Transverse colon (tissue), 4 donors: ENCODE results near the gene PKD2L2. TPM values are rescaled to one million over a fixed set of nuclear protein-coding genes. Genes with fewer than 3 reads are reported as not detected.

Experiments
- DNase-seq: peaks from one replicate; pipeline ENCODE4 v3.0.0-alpha.2; 2019
- H3K27ac ChIP-seq, 4 donors: fragments of 200-600 bp; sonication (generic); 2 replicates each; pipeline ENCODE4 v1.5.1; 2016 to 2018; ENCODE audit warnings: inconsistent platforms in 4 of 4
- H3K27me3 ChIP-seq: fragments of 200-600 bp; sonication (generic); 2 replicates; pipeline ENCODE4 v1.5.1; 2017; ENCODE audit warnings: inconsistent platforms
- H3K36me3 ChIP-seq, 4 donors: fragments of 200-600 bp; sonication (generic); 2 replicates each; pipeline ENCODE4 v1.5.1; 2017 to 2019; ENCODE audit warnings: inconsistent platforms in 4 of 4
- H3K4me1 ChIP-seq, 4 donors: fragments of 200-600 bp; sonication (generic); 2 replicates each; pipeline ENCODE4 v1.5.1; 2017 to 2020; ENCODE audit warnings: inconsistent platforms in 4 of 4
- H3K4me3 ChIP-seq, 4 donors: fragments of 200-600 bp; sonication (generic); 1 replicate in 1 of 4; 2 replicates in 3 of 4; pipeline versions ENCODE4 v1.5.1 to v1.6.1; 2017 to 2019; ENCODE audit warnings: inconsistent platforms in 4 of 4
- H3K9me3 ChIP-seq, 2 donors: fragments of 200-600 bp; sonication (generic); 2 replicates each; pipeline ENCODE4 v1.5.1; 2017 to 2019; ENCODE audit warnings: inconsistent platforms in 2 of 2
- CTCF ChIP-seq, 5 experiments: fragments of 200-600 bp in 3 of 5; fragments of 450-650 bp in 2 of 5; sonication (generic) in 3 of 5; IDR thresholded peaks; 1 replicate in 2 of 5; 2 replicates in 3 of 5; pipeline ENCODE4 v1.5.1; 2016 to 2017; ENCODE audit warnings: antibody characterized with exemption in 5 of 5, inconsistent platforms in 3 of 5, mild to moderate bottlenecking in 2 of 5, moderate library complexity in 1 of 5
- EP300 ChIP-seq: sonication (generic); formaldehyde crosslinking; IDR thresholded peaks from one replicate; pipeline ENCODE4 v1.6.1; 2017; ENCODE audit warnings: antibody characterized with exemption, low read depth
- POLR2A ChIP-seq: fragments of 450-650 bp; IDR thresholded peaks from one replicate; pipeline ENCODE4 v1.6.1; 2016; ENCODE audit warnings: antibody characterized with exemption, mild to moderate bottlenecking, moderate library complexity
- POLR2AphosphoS5 ChIP-seq, 3 donors: sonication (generic); formaldehyde crosslinking; IDR thresholded peaks; one replicate each; pipeline ENCODE4 v1.6.1; 2016; ENCODE audit warnings: antibody characterized with exemption in 3 of 3
- WGBS, 2 donors: methylation state at CpG; one replicate each; pipeline ENCODE4 v1.1.5; 2018; ENCODE audit warnings: low coverage in 1 of 2; 5-methylcytosine and 5-hydroxymethylcytosine counted together
- in situ Hi-C, 4 donors: fragments of 200-750 bp; cut with MboI; loops; one replicate each; pipeline versions ENCODE4 v1.15.0 to v1.15.1; 2017; ENCODE audit warnings: low sequenced_read_pairs in 3 of 4, low pct_ligation_motif_present in 1 of 4, low pct_unique_long_range_greater_than_20kb in 1 of 4
- intact Hi-C: fragments of 100-400 bp; cut with DNase I; formaldehyde crosslinking; loops from one replicate; pipeline ENCODE4 v1.15.1; 2023; ENCODE audit warnings: low total_unique reads
- total RNA-seq, 4 donors: library from RNA; depleted of rRNA; stranded (reverse); fragments of >200 nt; gene quantifications; one replicate each; pipeline ENCODE4 v1.1.0, GENCODE V29; 2016

The PKD2L2 gene
- total RNA-seq, 4 donors from 2014 or later = not detected

DNA sequence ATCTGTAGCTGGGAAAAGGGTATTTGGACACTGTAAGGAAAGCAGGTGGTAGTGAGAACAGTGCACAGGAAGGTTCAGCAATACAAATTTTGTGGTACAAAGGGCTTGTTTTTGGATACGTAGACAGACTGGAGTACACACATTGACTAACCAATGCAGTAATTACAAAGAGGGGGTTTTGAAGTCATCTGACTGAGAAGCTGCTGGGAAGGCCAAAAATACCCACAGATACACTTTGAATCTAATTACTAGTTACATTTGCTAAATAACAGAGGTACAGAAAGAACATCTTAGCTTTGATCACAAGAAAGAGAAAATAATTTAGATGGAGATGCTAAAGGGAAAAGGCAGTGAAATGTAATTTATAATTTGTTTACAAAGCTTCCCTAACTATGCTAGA lies 45.9 kb downstream of the PKD2L2 start:
- no peak overlapping the region for H3K27ac ChIP-seq
- H3K36me3 ChIP-seq = peaks cover 0 to 18% (median 9%) of the 10 kb centered on the region in 4 donors
- no peak for DNase-seq
- no peaks in the 10 kb centered on the region for H3K9me3 ChIP-seq
- in situ Hi-C loops = no loop called here
- 33 to 64% methylated on average over 1 of the region's 1 CpG for WGBS, 2 donors
- H3K27me3 ChIP-seq = no peaks in the 10 kb centered on the region
- peaks cover 0 to 19% (median 9%) of the 10 kb centered on the region in 4 donors for H3K4me1 ChIP-seq
- no peak for TF ChIP-seq POLR2AphosphoS5 (IDR thresholded peaks at IDR 0.05)
- TF ChIP-seq EP300 = no peak
- TF ChIP-seq POLR2A = no peak
- TF ChIP-seq CTCF (IDR thresholded peaks at IDR 0.05) = no peak
- intact Hi-C loops = no loop called here
- no peak overlapping the region for H3K4me3 ChIP-seq

- Histone ChIP-seq H3K4me1 (peaks cover 0 to 19% (median 9%) of the 10 kb centered on the region in 4 donors), H3K36me3 (peaks cover 0 to 22% (median 12%) of the 10 kb centered on the region in 4 donors), H3K4me3 (no peak overlapping the region), H3K9me3 (no peaks in the 10 kb centered on the region), H3K27ac (no peak overlapping the region), H3K27me3 (no peaks in the 10 kb centered on the region)
- WGBS, 2 donors = 61 to 92% methylated on average over 3 of the region's 3 CpGs
- in situ Hi-C loops (no loop called here), intact Hi-C loops (no loop called here)
- TF ChIP-seq POLR2AphosphoS5 (IDR thresholded peaks at IDR 0.05) (no peak), CTCF (IDR thresholded peaks at IDR 0.05) (no peak), POLR2A (no peak), EP300 (no peak)
- DNase-seq = no peak
Measured at GRCh38 chr5:137935694-137936093, 46.4 kb downstream of the PKD2L2 start.

DNA sequence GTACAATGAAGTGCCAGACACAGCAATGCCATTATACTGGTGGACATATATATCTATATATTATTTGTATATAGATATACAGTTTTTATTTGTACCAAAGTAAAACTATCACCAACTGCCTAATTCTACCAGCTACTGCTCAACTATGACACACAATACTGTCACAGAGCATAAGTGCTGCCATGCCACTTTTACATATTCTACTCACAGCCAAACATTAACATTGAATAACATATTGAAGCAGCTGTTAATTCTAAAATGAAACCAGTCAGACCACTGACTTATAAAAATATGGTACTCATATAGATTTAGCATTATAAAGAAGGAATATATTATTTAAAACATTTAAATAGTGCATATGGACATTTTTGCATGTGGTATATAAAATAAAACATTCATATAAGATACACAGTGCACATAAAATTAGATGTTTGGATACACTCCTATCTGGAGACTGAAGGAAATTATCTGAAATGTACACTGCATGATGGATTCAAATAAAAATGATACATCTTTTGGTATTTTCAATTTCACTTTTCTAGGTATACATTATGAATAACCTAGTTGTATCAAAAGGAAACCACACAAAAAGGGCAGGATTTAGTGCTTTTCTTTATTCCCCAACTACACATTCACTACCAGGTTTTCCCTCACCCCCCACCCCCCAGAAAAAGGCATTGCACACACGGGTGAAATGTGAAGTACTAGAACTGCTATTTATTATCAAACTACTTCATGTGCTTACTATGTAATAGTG lies 48.9 kb downstream of the PKD2L2 start:
- Histone ChIP-seq H3K27me3 (no peaks in the 10 kb centered on the region), H3K9me3 (no peaks in the 10 kb centered on the region), H3K36me3 (peaks cover 0 to 47% (median 24%) of the 10 kb centered on the region in 4 donors), H3K27ac (no peak overlapping the region), H3K4me3 (no peak overlapping the region), H3K4me1 (peaks cover 0 to 13% (median 6%) of the 10 kb centered on the region in 4 donors)
- WGBS, 2 donors = 56 to 80% methylated on average over 1 of the region's 1 CpG
- intact Hi-C loops = no loop called here
- no peak for DNase-seq
- TF ChIP-seq POLR2A = no peak
- no peak for TF ChIP-seq CTCF (IDR thresholded peaks at IDR 0.05)
- TF ChIP-seq POLR2AphosphoS5 (IDR thresholded peaks at IDR 0.05) = no peak
- no peak for TF ChIP-seq EP300
- in situ Hi-C loops = no loop called here

DNA sequence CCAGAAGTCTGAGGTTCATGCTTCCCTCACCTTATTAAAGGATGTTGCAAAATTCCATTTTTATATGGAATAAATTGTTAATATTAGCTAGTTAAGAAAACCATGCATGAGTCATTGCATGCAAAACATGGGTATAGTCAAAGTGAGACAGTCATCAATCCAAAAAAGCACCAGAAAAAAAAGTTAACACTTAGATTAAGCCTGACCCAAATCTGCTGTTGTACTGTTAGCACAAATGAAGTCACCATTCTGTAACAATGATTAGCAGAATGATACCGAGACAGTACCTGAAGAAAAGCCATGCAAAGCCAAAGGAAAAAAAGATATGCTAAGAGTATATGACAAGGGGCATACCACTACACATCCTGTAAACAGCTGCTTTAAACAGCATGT lies 49.5 kb downstream of the PKD2L2 start:
- DNase-seq = no peak
- Histone ChIP-seq H3K4me3 (no peak overlapping the region), H3K27me3 (no peaks in the 10 kb centered on the region), H3K36me3 (peaks cover 0 to 51% (median 26%) of the 10 kb centered on the region in 4 donors), H3K9me3 (no peaks in the 10 kb centered on the region), H3K4me1 (peaks cover 0 to 7% (median under 1%) of the 10 kb centered on the region in 4 donors), H3K27ac (no peak overlapping the region)
- TF ChIP-seq POLR2A = no peak
- no peak for TF ChIP-seq EP300
- TF ChIP-seq POLR2AphosphoS5 (IDR thresholded peaks at IDR 0.05) = no peak
- no peak for TF ChIP-seq CTCF (IDR thresholded peaks at IDR 0.05)
- intact Hi-C loops = no loop called here
- 79 to 91% methylated on average over 1 of the region's 1 CpG for WGBS, 2 donors
- in situ Hi-C loops = no loop called here
